Measurements from ENCODE around the gene SNRPB.
"Not testable (repeated sequence)": the region's sequence is repeated elsewhere in the genome, so short reads cannot be mapped to it uniquely, and the experiment has no call there.

Gene SNRPB

GRCh38 chr20:2470423-2471193 lies at the start of gene SNRPB:
TSS of gene SNRPB (minus strand) at chr20:2470789. CDS start at chr20:2470690, 99 bp downstream.
- peak; percentile 98 for DNase-seq

DNA sequence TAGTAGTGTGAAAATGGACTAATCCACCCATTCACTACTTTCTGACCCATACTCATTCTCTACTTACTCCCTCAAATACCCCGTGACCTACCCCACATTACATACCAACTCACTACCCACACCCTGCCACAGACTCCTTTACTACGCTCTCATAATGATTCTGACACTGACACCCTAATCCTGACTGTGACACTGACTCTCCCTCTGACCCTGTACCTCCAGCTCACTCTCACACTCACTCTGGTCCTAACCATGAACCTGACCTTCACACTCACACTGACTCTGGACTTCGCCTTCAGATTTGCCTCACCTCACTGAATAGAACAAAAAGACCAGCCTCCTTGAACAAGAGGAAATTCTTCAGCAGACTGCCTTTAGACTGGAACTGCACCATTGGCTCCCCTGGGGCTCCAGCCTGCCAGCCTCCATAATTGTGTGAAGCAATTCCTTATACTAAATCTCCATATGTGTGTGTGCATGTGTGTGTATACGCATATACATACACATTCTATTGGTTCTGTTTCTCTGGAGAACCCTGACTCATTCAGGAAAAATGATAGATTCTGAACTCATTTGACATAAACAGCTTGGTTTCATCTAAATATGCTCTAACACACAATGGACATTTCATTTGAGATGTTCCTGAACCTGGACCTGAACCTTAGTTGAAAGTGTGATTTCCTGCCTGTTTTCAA lies 48.7 kb upstream of the SNRPB start:
- DNase-seq, result no peak

DNA sequence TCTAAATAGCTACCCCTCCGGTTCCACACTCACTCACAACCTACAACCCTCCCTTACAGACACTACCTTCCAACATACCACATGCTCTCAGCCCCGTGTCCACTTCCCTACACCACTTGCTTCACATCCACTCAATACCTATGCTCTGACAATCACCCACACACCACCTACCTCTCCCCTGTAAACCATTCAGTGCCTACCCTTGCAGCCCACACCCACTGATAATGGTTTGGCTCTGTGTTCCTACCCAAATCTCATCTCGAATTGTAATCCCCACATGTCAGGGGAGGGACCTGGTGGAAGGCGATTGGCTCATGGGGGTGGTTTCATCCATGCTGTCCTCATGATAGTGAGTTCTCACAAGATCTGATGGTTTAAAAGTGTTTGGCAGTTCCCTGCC lies 48.0 kb upstream of the SNRPB start:
- DNase-seq, result no peak

- no peak for DNase-seq
Measured at GRCh38 chr20:2518096-2518495, 47.5 kb upstream of the SNRPB start.

DNA sequence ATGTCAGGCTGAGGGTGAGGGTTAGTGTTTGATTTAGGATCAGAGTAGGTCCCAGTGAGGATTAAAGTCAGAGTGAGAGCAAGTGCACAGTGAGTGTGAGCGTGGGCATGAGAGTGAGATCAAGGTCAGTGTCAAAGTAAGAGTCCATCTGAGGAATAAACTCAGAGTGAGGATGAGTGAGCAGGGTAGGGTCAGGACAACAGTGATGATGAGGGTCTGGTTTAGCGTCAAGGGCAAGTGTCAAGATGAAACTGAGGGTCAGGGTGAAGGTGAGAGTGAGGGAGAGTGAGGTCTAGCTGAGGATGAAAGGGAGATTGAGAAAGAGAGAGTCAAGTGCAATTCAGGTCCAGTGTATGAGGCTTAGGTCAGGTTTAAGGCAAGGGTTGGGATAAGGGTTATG lies 45.8 kb upstream of the SNRPB start:
- no peak for DNase-seq

- DNase-seq, result no peak
Measured at GRCh38 chr20:2515203-2515602, 44.6 kb upstream of the SNRPB start.

DNA sequence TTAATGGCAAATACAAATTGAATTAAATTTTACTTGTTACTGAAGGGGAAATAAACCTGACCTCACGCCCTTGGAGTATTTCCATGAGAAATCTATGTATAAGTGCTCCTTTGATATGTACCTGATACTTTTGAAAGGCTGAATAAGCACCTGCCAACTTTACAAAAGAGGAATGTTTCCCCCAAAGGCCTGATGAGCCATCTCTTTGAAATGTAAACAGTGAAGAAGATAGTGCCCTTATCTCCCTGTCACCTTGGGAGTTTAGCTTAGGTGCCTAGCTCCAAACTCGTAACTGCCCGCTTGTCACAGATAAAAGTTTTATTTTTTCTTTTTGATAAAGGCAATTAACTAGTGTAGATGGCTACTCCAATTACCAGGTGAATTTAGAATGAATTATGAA lies 39.2 kb upstream of the SNRPB start:
- no peak for DNase-seq

GRCh38 chr20:2509468-2509781 lies 38.8 kb upstream of the SNRPB start:
- DNase-seq, result no peak

DNA sequence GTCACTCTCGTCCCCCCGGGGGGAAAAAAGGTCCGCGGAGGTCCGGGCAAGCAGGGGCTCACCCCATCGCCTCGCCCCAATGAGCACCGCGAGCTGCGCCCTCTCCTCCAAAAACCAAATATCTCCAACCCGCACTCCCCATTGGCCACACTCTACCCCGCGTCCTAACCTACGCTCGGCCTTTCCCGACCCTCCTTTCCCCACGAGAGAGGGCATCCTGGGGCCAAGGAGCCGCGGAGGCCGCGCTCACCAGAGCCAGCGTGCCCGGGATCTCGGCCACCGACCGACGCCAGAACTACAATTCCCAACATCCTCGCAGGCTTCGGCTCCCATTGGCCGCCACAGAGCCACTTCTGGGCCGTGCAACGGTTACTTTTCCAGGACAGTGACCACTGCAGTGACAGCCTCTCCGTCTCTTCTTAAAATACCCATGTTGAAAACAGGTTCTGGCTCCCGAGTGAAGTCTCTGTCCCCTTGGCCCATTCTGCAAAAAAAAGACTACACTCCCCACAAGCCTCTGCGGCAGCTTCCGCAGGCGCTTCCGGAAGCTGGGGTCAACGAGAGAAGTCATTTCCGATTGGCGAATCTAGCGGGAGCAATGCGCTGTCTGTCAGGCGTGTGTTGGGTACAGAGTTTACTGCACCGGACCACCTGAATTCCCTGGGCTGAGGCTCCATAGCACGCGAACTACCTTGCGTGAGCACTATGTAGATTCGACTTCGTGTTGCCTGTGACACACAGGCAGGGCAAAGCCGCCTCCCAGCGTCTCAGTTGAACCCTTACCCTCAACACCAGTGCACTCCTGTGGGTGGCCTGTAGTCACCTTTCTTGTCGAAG lies 38.3 kb upstream of the SNRPB start, which contains the start of gene ZNF343:
Gene ZNF343, minus strand, starts transcription at position 285 of the 837 bp plus-strand sequence. CDS start 15,020 bp downstream, outside the sequence.
- peak; percentile 82 for DNase-seq

GRCh38 chr20:2507875-2508630 lies 37.5 kb upstream of the SNRPB start:
- no peak for DNase-seq

DNA sequence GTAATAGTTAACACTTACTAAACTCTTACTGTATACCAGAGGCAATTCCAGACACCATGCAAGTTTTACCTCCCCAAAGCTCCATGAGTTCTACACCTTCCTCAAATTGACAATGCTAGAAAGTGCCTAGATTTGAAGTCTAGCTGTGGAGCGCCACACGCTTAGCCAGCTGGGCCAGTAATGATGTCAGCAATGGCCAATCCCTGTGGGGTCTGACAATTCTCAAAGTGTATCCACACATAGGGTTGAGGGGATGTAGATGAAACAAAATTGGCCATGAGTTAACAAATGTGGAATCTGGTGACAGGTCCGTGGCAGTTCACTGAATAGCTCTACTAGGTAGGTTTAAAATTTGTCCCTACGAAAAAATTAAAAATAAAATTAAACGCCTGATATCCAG lies 36.9 kb upstream of the SNRPB start:
- no peak for DNase-seq

- not testable (repeated sequence) for DNase-seq
Measured at GRCh38 chr20:2506426-2506825, 35.8 kb upstream of the SNRPB start.

- not testable (repeated sequence) for DNase-seq
Measured at GRCh38 chr20:2504803-2505202, 34.2 kb upstream of the SNRPB start.

DNA sequence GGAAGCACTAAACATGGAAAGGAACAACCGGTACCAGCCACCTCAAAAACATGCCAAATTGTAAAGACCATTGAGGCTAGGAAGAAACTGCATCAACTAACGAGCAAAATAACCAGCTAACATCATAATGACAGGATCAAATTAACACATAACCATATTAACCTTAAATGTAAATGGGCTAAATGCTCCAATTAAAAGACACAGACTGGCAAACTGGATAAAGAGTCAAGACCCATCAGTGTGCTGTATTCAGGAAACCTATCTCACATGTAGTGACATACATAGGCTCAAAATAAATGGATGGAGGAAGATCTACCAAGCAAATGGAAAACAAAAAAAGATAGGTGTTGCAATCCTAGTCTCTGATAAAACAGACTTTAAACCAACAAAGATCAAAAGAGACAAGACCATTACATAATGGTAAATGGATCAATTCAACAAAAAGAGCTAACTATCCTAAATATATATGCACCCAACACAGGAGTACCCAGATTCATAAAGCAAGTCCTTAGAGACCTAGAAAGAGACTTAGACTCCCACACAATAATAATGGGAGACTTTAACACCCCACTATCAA lies 32.3 kb upstream of the SNRPB start:
- not testable (repeated sequence) for DNase-seq

GRCh38 chr20:2485661-2486060 lies 15.1 kb upstream of the SNRPB start:
- no peak for DNase-seq

DNA sequence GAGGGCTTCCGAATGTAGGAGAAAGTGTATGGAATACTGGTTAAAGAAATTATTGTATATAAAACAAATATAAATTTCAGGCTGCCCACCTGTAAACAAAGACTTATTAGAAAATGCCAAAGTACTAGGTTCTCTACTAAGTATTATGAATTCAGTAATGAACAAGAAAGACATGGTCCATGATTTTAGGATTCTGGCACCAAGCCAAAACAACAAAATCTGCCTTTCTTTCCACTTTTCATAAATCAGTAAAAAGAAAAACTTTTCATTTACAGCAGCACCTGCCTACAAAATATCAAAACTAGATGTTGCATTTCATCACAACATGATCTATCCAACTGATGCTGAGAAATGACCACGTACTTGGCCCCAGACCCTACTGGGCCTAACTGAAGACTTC lies 14.5 kb upstream of the SNRPB start:
- no peak for DNase-seq

- DNase-seq, result no peak
Measured at GRCh38 chr20:2483504-2483903, 12.9 kb upstream of the SNRPB start.

- DNase-seq, result no peak
Measured at GRCh38 chr20:2480381-2480780, 9.8 kb upstream of the SNRPB start.

DNA sequence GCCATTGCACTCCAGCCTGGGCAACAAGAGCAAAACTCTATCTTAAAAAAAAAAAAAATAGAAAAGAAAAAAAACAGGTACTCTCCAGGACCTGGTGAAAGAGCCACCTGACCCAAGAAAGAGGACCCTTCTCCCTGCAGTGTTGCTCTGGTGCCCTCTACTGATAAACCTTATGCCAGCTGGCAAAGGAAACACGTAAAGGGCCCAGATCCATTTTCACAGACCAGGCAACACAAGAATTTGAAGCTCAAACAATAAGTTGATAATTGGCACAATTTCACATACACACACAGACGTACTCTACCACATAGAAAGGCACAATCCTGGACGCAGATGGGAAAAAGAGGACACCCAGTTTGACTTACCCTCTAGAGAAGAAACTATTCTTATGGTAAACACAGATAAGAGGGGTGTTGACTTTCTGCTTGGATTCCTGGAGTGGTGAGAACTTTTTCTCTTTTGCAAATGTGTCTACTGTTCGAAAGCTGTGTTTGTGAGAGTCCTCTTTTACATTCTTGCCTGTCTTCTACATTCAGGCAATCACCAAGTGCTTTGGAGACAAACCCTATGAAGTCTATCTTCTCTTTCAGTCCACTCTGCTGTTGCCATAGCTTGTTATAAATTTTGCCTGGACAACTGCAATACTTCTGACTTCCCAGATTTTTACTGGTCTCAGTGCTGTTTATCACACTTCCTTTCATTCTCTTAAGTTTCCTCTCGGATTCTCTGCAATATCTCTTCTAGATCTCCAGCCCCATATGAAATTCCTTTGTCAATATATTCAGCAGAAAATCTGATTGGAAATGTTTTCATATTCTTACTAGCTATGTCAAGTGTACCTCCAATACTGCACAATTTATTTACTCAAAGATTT lies 6.4 kb upstream of the SNRPB start:
- no peak for DNase-seq

- no peak for DNase-seq
Measured at GRCh38 chr20:2475850-2476741, 5.5 kb upstream of the SNRPB start.
